Panc1 (cell line): Measurements from ENCODE around the gene PRRT4.

Experiments used
- POLR2AphosphoS5 ChIP-seq: IDR thresholded peaks from 2 replicates; pipeline ENCODE4 v1.6.1; 2012; ENCODE audit warnings: mild to moderate bottlenecking, low read depth, low read length, moderate library complexity
- SIN3A ChIP-seq: IDR thresholded peaks from 2 replicates; pipeline ENCODE4 v1.6.1; 2012; ENCODE audit warnings: low read depth, mild to moderate bottlenecking, low read length, moderate library complexity, borderline replicate concordance; ENCODE audit not compliant: insufficient read depth
- TCF7L2 ChIP-seq: IDR thresholded peaks from 2 replicates; pipeline ENCODE4 v1.6.1; 2011; ENCODE audit warnings: mild to moderate bottlenecking, low read depth, low read length, inconsistent platforms
- TF ChIP-seq, protein P1 (sequence below): fragments of 450-650 bp; IDR thresholded peaks from 2 replicates; pipeline ENCODE4 v1.5.1; 2017; ENCODE audit warnings: mild to moderate bottlenecking
- TF ChIP-seq, protein P2 (sequence below), 2 experiments: IDR thresholded peaks; 2 replicates each; pipeline ENCODE4 v1.6.1; 2011 to 2012; ENCODE audit warnings: low read depth in 2 of 2, control low read depth in 1 of 2, low read length in 1 of 2, mild to moderate bottlenecking in 1 of 2, moderate library complexity in 1 of 2; ENCODE audit not compliant: insufficient read depth in 1 of 2

DNA sequence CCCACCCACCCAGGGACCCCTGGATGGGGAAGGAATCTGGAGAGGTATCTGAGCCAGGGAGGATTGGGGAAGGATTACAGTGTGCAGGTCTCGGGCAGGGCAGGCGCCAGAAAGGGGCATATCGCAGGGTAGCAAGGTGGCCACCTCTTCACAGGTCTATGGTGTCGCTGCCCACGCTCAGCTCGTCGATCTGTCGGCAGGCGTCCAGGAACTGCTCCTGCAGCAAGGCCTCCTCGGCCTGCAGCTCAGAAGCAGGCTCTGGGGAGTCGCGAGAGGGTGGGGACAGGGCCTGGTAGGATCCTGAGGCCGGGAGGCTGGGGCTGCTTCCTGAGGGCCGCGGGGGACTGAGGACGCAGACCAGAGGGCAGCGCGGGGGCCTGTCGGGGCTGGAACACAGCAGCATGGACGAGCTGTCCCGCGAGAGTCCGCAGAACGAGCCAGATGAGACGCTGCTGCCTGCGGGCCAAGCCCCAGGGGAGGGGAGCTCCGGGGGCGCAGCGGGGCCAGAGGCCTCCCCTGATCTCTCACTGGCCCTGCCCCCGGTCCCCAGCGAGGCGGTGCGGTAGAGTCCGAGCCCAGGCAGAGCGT, 10.7 kb downstream of the PRRT4 start:
- TF ChIP-seq, protein P1, sequence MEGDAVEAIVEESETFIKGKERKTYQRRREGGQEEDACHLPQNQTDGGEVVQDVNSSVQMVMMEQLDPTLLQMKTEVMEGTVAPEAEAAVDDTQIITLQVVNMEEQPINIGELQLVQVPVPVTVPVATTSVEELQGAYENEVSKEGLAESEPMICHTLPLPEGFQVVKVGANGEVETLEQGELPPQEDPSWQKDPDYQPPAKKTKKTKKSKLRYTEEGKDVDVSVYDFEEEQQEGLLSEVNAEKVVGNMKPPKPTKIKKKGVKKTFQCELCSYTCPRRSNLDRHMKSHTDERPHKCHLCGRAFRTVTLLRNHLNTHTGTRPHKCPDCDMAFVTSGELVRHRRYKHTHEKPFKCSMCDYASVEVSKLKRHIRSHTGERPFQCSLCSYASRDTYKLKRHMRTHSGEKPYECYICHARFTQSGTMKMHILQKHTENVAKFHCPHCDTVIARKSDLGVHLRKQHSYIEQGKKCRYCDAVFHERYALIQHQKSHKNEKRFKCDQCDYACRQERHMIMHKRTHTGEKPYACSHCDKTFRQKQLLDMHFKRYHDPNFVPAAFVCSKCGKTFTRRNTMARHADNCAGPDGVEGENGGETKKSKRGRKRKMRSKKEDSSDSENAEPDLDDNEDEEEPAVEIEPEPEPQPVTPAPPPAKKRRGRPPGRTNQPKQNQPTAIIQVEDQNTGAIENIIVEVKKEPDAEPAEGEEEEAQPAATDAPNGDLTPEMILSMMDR: no peak
- TF ChIP-seq POLR2AphosphoS5 (no peak), SIN3A (no peak), TCF7L2 (no peak)
- TF ChIP-seq, protein P2, sequence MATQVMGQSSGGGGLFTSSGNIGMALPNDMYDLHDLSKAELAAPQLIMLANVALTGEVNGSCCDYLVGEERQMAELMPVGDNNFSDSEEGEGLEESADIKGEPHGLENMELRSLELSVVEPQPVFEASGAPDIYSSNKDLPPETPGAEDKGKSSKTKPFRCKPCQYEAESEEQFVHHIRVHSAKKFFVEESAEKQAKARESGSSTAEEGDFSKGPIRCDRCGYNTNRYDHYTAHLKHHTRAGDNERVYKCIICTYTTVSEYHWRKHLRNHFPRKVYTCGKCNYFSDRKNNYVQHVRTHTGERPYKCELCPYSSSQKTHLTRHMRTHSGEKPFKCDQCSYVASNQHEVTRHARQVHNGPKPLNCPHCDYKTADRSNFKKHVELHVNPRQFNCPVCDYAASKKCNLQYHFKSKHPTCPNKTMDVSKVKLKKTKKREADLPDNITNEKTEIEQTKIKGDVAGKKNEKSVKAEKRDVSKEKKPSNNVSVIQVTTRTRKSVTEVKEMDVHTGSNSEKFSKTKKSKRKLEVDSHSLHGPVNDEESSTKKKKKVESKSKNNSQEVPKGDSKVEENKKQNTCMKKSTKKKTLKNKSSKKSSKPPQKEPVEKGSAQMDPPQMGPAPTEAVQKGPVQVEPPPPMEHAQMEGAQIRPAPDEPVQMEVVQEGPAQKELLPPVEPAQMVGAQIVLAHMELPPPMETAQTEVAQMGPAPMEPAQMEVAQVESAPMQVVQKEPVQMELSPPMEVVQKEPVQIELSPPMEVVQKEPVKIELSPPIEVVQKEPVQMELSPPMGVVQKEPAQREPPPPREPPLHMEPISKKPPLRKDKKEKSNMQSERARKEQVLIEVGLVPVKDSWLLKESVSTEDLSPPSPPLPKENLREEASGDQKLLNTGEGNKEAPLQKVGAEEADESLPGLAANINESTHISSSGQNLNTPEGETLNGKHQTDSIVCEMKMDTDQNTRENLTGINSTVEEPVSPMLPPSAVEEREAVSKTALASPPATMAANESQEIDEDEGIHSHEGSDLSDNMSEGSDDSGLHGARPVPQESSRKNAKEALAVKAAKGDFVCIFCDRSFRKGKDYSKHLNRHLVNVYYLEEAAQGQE (IDR thresholded peaks at IDR 0.05; ENCODE audit: insufficient read depth in 1 of 2, low read depth in 2 of 2, low read length in 1 of 2): no peak
